Testis (tissue), 2 donors: ENCODE results near the gene ITGB1.

ENCODE experiments used
- POLR2A ChIP-seq: fragments of 450-650 bp; IDR thresholded peaks from one replicate; pipeline ENCODE4 v1.6.1; 2017; ENCODE audit warnings: antibody characterized with exemption, mild to moderate bottlenecking, moderate library complexity
- TF ChIP-seq, protein P1 (sequence below), 3 experiments: fragments of 450-650 bp in 2 of 3; fragments of 200-600 bp in 1 of 3; sonication (generic) in 1 of 3; IDR thresholded peaks; one replicate each; pipeline ENCODE4 v1.5.1; 2016 to 2019; ENCODE audit warnings: antibody characterized with exemption in 3 of 3, mild to moderate bottlenecking in 2 of 3, moderate library complexity in 1 of 3

DNA sequence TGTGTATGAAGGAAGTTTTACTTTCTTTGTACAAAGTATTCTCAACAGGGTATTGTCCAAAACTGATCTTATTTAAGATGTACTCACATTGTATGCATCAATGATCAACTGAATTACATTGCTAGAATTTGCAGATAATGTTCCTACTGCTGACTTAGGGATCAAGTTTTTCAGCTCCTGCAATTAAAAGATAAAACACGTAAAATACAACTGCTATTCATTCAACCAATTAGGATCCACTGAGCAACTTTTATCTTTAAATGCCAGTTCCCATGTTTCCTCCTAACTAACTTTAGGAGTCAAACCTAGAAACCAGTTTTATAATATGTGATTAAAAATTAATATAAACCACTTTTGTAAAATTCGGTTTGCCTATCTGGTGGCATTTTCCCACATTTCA, 35.9 kb downstream of the ITGB1 start:
- no peak for TF ChIP-seq POLR2A
- TF ChIP-seq, protein P1, sequence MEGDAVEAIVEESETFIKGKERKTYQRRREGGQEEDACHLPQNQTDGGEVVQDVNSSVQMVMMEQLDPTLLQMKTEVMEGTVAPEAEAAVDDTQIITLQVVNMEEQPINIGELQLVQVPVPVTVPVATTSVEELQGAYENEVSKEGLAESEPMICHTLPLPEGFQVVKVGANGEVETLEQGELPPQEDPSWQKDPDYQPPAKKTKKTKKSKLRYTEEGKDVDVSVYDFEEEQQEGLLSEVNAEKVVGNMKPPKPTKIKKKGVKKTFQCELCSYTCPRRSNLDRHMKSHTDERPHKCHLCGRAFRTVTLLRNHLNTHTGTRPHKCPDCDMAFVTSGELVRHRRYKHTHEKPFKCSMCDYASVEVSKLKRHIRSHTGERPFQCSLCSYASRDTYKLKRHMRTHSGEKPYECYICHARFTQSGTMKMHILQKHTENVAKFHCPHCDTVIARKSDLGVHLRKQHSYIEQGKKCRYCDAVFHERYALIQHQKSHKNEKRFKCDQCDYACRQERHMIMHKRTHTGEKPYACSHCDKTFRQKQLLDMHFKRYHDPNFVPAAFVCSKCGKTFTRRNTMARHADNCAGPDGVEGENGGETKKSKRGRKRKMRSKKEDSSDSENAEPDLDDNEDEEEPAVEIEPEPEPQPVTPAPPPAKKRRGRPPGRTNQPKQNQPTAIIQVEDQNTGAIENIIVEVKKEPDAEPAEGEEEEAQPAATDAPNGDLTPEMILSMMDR (IDR thresholded peaks at IDR 0.05) = no peak
